Umbilical cord (tissue), 2 donors: ENCODE data around the gene NT5C1A. TPM values are rescaled to one million over a fixed set of nuclear protein-coding genes. Genes with fewer than 3 reads are reported as not detected.

Source experiments
- DNase-seq: peaks from one replicate; pipeline ENCODE4 v3.0.0-alpha.2; 2015; ENCODE audit warnings: low spot score
- total RNA-seq: library from RNA; depleted of rRNA; stranded (reverse); fragments of >200 nt; gene quantifications from one replicate; pipeline ENCODE4 v1.2.3, GENCODE V29; 2014; ENCODE audit warnings: low replicate concordance; ENCODE audit not compliant: insufficient read depth

NT5C1A gene
- total RNA-seq = 2.9 TPM

GRCh38 chr1:39671793-39672550, at the start of gene NT5C1A:
Gene NT5C1A, minus strand, starts transcription at chr1:39672107. Its CDS starts 69 bp downstream, at chr1:39672038.
- DNase-seq = no peak

DNA sequence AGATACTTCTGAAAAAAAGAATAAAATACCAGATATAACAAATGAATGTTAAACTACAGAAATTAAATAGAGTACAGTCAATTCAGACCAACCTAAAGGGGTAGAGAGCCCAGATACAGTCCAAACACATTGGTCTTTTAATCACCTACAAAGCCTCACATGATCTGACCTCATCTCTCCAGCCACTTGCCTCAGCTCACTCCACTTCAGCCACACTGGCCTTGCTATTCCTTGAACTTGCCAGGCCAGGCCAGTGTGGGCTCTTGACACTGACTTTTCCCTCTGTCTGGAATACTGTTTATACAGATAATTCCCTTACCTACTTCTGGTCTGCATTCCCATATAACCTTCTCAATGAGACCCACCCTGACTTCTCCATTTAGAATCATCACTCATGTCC, 49.8 kb upstream of the NT5C1A start:
- no peak for DNase-seq

- peak; percentile 72 for DNase-seq
Measured at GRCh38 chr1:39720094-39720999, 48.4 kb upstream of the NT5C1A start.

GRCh38 chr1:39717809-39718208, 45.9 kb upstream of the NT5C1A start:
- no peak for DNase-seq

DNA sequence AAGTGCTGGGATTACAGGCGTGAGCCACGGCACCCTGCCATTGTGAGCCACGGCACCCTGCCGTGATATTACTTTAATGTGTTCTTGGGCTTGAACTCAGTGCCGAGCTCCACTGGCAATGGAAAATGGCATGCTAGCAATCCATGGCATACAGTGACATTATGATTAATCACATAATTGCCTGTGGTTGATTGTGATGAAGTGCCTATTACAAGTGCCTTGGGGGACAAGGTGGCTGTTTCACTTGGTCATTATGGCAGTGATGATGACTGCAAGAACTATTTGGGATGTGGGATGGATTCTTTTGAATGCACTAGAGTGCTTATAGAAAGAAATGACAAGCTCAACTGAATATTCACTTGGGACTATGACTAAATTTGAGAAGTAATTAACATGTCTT, 41.6 kb upstream of the NT5C1A start:
- no peak for DNase-seq

DNA sequence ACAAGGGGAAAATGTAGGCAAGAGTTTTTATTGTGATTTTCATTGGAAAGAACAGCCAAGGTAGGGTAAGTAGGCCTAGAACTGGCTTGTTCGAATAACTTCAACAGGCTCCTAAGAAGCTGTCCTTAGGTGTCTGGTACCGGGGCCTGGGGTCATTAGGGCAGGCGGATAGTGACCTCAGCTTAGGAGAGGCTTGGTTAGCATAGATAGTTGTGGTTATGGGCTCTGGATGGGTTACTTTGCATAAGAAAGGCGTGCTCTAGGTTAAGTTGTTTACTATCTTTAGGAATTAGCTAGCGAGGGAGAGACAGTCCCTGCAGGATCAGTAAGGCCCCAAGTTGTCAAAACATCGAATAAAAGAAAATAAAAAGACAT, 40.0 kb upstream of the NT5C1A start:
- DNase-seq = no peak

DNA sequence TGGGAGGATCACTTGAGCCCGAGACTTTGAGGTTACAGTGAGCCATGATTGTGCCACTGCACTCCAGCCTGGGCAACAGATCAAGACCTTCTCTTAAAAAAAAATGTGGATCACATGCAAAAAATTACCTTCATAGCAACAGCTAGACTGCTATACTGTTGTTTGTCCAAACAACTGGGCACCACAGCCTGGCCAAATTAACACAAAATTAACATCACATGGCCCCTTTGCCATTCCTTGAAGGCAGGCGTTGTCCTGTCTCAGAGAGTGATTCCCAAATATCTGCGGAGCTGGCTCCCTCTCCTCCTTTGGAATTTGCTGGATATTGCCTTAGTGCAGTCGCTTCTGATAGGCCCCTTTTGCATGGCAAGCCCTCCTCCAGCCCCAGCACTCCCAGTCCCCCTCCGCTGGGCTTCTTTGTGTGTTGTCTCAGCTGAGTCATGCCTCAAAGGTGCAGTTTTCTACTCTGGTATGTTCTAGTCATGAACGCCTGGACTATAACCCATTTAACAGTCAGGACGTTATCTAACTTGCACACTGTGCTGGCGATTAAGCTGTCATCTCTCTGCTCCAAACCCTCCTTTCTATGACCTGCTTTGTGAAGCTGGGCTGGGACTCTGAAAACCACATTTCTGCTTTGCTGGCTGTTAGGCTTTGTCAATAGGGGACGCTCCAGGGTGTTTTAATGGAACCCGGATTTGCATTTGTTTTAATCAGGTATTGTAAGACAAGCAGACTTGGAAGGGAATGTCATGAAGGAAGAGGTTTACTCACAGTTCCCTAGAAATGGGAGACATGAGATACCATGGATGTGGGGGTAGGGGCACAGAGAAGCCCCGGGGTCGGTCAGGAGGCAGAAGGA, 39.4 kb upstream of the NT5C1A start:
- DNase-seq = peak; percentile 81

DNA sequence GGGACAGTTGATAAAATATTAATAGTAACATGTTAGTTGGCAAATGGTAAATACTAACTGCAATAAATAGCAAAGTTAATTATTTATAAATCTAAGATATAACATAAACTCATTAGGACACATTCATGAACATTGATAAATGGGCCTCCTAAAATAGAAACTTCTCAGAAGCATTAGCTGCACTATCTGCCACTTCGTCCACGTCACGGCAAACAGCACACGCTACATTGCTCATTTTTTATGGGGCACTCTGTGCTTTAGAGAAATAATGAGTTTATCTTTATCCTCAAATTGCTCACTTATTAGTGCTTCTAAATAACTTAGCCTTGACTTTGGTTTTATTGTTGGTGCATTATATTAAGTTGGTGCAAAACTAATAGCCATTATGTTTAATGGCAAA, 35.6 kb upstream of the NT5C1A start:
- DNase-seq = no peak

DNA sequence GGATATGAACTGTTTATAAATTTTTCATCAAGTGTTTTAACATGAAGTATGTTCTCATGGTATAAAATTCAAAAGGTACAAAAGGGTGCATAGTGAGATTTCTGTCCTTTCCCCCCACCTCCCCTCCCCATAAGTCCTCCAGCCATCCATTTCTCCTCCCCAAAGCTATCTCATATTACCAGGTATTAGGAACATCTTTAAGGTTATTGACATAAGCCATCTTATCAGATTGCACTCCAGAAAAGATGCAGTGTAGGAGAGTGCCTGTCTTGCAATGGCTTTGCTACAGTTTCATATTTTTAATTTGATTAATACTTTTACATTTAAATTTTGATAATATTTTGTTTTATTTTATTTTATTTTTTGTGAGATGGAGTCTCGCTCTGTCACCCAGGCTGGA, 32.9 kb upstream of the NT5C1A start:
- no peak for DNase-seq

DNA sequence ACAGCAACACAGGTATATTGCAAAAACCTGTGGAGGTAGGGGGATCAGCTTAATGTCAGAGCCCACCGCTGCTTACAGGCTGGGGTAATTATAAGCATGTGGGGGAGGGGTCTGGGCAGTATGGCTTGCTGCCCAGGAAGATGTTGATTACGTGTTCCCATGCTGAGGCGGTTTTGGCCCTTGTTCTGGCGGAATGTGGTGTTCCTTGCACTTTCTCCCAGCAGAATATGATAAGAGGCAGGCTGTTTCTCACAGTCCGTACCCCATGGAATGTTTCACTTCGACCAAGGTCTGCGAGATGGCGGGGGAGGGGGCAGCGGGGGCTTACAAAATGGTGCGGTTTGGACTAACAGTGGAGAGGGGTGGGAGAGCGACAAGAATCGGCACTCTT, 29.1 kb upstream of the NT5C1A start:
- peak; percentile 81 for DNase-seq

- DNase-seq = no peak
Measured at GRCh38 chr1:39700348-39700747, 28.4 kb upstream of the NT5C1A start.

- DNase-seq = no peak
Measured at GRCh38 chr1:39699419-39699818, 27.5 kb upstream of the NT5C1A start.

GRCh38 chr1:39698568-39698967, 26.7 kb upstream of the NT5C1A start:
- DNase-seq = no peak

DNA sequence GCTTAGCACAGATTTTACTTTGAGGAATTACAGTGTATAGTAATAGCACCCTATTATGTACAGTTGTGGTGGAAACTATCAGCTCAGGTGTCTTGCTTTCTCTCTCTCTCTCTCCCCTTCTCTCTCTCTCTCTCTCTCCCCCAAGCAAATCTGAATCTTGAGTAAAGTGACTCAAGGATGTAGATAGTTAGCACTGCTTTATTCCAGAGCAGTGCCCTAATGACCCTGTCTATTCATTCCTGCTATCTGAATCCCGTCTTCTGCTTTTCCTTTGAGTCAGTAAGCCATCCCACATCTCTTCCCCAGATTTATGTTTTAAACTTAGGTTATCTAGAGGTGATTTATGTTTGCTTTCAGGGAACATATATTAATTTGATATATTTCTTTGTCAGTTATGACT, 24.5 kb upstream of the NT5C1A start:
- DNase-seq = peak; percentile 82

- DNase-seq = peak; percentile 79
Measured at GRCh38 chr1:39695016-39695415, 23.1 kb upstream of the NT5C1A start.

- no peak for DNase-seq
Measured at GRCh38 chr1:39694026-39694425, 22.1 kb upstream of the NT5C1A start.

GRCh38 chr1:39692152-39693074, 20.5 kb upstream of the NT5C1A start:
- peak; percentile 50 for DNase-seq

GRCh38 chr1:39691383-39692151, 19.7 kb upstream of the NT5C1A start, which contains the start of gene HPCAL4:
Gene HPCAL4, minus strand, starts transcription at chr1:39691433. Its CDS starts 6,830 bp downstream, at chr1:39684603.
- DNase-seq = peak; percentile 96

GRCh38 chr1:39690794-39691382, 19.0 kb upstream of the NT5C1A start:
- no peak for DNase-seq
